ENCODE measurements around the gene CYP11A1.
A peak's percentile ranks its signal among the peaks of the same experiment; 100 is the strongest.

Gene CYP11A1

DNA sequence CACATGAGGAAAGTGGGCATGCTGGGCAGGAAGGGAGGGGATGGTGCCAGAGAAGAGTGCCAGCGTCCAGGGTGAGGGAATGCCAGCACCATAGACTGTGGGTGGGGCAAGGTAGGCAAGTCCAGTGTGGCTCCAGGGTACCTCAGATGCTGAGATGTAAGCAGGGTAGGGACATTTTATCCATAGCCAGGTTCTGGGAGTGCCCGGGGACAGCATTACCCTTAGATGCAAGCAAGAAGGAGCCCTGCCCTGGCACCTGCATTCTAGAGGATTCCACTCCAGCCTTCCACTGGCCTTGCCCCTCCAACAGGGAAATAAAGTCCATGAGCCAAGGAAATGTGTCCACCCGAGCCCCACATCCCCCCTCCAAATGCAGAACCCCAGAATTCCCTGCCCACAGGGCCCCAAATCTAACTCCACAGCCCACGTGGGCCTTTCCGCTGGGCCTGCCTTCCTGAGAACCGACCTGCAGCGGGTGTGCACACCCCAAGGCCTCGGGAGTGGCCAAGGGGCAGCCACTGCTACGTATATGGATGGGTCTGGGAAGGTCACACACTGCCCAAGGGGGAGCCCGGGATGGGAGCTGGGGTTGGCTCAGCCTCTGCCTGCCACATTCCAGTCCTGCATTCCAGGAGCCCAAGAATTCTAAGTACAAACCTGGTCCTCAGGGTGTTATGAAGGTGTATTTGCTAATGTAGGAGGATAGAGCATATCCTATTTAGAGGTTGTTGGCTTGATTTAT is 20.3 kb upstream of the CYP11A1 start:
- no peak for DNase-seq

DNA sequence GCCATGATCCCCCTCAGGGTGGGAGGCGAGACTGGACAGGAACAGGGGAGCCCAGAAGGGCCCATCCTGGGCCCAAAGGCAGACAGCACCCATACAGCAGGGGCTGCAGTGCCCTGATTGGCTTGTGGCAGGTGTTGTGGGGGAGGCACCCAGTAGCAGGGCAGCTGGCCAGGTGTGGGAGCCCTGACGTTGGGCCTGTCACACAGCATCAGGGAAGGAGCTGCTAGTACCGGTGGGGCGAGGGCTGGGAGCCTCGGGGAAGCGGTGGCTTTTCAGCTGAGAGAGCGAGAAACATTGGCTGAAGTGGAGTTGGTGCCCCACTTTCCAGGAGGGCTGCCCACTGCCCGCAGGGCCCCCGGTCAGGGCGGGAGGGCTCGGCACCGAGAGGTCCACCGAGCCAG is 19.7 kb upstream of the CYP11A1 start:
- DNase-seq: no peak

DNA sequence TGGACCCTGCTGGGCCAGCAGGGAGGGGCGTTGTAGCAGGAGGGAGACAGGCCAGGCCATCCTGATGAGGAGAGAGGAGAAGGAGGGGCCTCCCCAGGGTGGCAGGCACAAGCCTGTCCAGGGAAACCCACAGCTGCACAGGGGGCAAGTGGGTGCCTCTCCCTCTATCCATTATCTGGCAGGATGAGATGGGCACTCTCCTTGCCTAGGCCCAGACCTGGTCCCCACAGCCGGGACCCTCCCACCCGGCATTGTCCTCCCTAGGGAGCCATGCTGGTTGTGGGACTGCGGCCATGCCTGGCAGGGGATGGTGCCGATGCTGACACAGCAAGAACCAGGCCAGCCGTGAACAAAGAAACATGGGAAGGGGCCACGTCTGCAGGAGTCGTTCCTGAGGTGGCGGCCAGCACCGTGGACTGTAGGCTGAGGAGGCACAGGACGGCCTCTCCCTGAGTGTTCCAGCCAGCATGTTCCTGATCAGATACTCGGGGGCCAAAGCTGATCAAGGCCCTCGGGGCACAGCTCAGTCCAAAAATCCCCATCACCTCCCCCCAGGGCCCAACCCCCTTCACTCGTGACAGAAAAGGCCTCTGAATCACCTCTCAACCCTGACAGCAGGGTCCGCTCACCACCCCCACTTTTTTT is 19.2 kb upstream of the CYP11A1 start:
- no peak for DNase-seq

DNA sequence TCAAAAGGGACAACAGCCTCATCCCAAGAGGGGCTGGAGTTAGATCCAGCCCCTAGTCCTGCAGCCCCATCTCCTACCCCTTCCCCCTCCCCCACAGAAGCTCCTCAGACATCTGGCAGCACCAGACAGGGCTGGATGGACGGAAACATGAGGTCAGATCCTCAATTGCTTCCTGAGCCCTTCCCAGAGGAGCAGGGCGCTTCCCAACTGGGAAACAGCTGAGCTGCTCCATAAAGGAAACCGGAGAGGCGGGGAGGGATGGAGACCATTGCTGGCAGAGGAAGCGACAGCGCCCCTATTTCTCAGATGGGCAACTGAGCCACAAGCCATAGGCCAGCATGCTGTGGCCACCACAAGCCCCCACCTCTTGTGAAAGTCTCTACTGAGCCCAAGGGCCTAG is 18.3 kb upstream of the CYP11A1 start:
- DNase-seq: no peak

DNA sequence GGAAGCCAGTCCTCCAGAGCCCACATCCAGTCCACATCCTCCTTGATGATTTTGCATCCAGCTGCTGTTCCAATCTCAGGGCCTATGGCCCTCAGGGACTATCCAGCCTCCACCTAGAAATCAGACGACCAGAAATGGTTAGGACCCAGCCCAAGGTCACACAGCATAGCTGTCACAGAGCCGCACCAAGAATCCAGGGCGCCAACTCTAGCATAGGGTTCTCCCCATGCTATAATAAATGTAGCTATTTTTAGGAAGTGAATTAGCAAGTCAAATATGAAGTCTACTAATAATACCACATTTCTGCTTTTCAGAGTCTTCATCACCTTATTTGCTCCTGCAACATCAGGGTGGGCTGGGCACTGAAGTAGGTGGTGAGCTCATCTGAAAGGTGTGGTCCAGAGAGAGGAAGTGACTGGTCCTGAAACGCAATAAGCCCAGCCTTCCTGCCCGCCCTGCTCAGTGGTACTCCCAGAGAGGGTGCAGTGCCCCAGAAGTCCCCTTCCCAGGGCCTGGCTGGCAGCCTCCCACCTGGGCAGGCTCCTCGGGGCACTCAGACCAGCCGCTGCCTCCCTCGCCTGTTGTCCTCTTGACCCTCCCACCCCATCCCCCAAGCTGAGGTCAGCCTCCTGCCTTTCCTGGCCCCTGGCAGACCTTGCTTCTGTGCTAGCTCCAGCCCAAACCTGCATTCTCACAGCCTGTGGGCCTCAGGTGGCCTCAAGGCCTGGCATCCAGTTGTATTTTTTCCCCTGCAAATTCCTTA is 17.6 kb upstream of the CYP11A1 start:
- DNase-seq: peak; percentile 76

DNA sequence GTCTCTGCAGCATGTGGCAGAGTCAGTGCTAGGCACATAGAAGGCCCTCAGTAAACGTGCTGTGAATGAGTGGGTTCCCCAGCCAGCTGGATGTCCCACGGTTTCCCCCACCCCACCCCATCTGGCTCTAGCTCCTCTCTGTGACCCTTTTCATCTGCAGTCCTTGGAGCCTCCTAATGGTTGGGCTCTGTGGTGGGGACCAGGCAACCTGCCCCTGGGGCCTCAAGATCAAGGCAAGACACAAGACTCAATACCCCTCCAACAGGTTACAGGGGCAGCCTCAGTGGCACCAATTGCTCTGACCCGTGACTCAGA is 17.1 kb upstream of the CYP11A1 start:
- no peak for DNase-seq

DNA sequence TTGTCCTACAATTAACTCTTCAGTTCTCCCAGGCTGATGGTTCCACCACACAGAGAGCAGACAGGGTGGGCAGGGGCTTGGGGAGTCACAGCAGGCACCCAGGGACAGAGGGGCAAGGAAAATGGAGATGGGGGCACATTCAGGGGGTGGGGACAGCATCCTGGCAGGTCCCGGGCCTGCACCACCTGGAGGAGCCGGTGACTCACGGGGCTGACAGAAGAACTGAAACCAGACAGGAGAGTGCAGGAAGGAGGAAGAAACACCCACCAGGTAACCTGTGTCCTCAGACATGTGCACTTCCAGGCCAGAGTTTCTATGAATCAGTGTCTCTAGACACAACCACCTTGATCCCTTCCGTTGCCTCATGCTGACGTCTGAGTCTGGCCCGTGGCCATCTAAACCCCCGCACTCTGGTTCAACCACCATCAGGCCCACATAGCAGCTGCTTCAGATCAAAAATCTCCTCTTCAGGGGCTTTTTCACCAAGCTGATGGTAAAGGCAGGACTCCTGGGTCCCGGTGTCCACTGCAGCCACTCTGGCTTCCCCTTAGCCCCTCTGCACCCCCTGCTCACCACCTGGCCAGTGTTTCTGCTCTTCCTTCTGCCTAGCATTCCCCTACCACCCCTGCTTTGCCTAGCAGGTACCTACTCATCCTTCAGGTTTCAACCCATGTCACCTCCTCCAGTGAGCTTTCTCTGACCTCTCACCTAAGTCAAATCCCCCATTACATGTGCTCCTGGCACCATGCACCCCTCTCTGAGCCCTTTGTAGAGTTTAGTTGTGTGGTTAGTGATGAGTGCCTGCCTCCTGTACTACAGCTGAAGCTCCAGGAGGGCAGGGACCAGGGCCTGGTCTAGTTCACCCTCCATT is 16.5 kb upstream of the CYP11A1 start:
- peak; percentile 62 for DNase-seq

DNA sequence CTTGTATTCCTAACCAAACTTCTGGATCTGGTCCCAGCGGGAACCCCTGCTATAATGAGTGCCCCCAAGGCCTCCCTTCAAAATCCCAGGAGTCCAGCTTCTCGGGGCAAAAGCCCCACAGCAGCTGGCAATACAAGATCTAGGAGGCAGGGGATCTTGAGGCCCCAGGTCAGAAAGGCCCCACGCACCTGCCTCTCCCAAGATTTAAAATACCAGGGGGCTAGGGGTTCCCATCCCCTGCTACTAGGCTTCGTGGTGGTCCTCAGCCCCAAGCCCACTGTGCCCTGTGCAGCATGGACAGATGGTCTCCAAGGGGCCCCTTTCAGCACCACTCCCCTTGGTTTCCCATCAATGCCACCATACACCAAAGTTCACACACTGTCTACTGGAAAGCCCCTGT is 15.8 kb upstream of the CYP11A1 start:
- no peak for DNase-seq

DNA sequence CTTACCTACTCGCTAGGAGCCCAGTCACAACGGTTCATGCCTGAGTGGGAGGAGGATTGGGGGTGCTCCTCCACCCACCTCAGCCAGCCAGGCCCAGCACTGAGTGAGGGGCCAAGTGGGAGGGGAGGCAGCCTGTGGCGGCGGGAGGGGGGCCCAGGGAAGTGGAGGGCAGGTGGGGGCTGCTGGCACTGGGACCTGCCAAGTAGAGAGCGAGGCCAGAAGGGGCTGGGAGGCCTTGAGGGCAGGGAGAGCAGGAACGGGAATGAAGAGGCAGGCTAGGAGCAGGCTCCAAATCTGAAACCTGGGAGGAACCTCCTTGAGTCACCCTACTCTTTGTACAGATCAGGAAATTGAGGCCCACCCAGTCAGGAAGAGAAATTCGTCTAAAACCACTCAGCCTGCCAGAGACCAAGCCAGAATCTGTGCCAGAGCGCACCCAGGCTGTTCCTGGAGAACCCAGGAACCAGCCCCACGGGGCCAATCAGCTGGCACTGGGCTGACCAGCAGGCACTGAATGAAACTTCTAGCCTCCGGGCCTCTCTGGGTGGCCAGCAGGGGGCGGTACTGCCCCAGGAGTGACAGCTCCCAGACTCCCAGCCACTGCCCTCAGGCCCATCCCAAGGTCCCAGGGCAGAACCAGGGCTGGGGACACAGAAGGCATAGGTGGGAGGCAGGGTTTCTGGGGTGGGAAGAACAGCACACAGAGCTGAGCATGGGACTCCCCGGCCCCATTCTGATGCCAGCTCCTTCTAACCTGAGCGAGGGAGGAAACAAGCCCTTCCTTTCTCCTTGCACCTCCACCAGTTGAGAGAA is 14.8 kb upstream of the CYP11A1 start:
- peak; percentile 87 for DNase-seq

DNA sequence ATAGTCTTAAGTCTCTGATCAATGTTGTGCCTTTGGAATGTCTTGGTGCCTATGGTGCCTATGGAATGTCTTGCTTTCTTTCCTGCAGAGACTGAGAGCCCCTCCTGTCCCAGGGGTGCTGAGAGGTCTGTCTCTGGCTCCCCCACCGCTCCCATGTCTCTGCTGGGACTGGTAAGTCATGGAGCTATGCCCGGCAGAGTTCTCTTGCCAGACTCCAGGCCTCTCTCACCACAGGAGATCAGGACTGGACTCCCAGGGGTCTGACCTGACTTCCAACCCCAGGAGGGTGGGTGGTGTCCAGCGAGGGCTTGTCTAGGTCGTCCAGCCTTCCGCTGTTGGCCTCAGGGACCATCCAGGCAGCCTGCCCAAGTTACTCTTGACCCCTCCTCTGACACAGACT is 14.0 kb upstream of the CYP11A1 start:
- no peak for DNase-seq

DNA sequence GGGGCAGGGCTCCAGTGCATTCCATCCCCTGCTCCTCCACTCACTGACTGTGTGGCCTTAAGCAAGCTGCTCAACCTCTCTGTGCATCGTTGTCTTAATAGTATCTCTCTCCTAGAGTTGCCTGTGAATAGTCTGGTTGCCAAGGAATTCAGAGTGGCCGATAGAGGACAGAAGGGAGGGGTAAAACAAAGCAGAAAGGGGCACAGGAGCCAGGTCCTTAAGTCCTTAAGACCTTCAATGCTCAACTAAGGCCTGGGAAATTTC is 13.7 kb upstream of the CYP11A1 start:
- DNase-seq: no peak

DNA sequence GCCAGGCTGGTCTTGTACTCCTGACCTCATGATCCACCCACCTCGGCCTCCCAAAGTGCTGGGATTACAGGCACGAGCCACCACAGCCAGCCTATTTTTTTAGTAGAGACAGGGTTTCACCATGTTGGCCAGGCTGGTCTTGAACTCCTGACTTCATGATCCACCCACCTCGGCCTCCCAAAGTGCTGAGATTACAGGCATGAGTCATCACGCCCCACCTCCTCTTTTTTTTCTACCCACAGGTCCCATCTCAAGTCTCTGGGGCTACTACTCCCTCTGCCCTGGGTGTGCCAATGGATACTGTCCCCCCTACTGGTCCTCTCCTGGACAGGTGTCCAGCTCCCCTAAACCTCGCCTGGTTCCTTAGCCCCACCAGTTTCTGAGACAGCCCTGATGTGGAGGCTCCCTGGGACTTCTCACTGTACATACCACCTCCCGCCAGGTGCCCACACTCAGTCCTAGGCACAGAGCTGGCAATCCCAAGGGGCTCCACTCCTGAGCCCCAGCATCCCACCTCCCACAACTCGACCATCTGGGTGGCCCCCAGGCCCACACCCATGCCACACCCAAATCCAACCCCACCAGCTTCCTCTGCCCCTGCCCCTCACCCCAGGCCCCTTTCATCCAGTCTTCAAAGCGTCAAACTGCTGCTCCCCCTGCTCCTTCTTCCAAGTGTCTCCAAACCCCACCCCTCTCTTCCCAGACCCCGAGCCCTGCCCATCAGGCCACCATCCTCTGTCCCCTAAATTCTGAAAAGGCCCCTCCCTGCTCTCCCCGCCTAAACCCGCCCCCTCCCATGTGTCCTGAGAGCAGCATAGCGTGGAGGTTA is 13.1 kb upstream of the CYP11A1 start:
- DNase-seq: no peak

DNA sequence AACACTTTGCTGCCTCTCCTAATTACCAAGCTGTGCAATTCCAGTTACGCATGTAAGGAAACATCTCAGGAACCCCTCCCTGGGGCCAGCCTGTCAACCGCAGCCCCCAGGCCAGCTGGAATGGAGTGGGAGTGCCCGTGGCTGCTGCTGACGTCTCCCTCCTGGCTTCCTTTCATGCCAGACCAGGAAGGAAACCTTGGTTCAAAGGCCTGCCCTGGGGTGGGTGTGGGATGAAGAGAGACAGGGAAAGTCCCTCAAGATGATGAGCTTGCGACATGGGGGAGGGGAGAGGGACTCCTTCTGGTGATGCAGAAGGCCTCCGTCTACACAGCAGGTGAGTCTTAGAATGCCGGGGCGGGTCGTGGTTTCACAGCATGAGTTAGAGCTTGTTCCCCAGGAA is 11.4 kb upstream of the CYP11A1 start:
- DNase-seq: peak; percentile 51

DNA sequence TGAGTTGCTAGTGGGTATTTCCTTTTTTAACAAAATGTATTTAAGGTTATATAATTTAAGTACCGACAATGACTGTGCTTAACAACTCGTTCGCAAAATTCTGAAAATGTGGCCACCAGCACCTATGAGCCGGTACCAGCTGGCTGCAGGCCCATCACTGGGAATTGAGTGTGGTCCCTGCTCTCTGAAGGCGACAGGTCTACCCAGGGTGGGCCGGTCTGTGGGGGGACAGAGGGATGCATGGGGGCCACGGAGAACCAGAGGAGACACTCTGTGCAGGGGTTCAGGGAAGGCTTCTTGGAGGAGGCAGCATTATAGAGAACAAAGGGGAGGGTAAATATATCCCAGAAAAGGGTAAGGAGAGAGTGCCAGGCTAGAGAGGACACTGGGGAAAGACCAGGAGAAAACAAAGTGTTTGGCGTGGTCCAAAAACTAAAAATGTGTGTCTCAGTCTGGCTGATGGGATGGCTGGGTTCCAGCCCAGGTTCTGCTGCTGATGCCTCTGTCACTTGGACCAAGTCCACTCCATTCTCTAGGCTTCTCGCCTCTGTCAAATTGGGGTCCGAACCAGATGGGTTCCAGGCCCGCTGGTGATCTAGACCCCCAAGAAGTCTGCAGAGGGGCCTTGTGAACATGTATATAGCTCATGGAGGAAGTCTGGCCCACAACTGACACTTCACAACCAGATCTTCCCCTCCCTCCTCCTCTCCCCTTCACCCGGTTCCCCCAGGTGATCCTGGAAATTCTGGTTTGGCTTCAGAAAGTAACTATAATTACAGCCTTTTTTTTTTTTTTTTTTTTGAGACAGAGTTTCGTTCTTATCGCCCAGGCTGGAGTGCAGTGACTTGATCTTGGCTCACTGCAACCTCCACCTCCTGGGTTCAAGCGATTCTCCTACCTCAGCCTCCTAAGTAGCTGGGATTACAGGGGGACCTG is 10.7 kb upstream of the CYP11A1 start:
- DNase-seq: no peak

DNA sequence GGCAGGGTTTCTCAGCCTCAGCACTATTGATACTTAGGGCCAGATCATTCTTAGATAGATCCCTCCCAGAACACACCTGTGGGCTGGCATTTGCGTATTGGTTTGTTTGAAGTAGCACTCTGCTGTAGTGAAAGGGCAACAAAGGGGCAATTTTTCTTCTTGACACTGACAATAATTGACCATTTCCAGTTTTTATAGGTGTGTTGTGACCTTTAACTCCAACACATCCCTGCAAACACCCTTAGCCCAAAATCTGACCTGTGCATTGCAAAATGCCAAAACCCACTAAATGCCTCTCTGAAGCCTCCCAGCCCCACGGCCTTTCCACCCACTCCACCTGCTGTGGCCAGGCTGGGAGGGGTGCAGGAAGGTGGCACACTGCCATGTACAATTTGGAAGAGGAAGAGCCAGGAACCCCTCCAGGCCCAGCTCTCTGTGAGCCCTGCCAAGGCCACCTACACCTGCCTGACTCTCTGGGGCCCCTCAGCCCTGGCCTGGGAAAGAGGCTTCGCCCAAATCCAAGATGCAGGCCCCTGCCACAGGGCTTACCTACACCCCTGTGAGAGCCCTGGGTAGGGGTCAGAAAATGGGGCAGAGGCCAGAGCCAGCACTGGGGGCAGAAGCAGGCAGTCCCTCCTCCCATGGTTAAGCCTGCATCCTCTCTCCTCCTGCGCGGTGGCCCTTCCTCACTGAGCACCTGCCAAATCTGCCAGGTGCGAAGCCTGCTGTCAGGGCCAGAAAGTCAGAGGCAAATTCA is 9.6 kb upstream of the CYP11A1 start:
- DNase-seq: no peak

DNA sequence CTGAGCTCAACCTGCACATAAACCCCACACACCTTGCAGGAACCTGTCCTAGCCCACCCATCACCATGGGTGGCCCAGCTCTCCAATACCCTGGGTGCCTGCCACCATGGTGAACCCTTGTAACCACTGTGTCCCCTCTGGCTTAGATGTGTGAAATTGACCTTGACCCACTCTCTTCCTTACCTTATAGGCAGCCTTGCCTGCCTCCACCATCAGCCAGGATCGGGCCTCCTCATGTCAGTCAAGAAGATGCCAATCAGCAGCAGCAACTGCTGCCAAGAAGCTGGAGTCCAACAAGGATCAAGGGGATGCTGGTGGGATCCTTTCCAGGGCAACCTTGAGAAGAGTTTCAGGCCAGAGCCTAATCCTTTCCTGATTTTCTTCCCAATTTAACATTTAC is 8.8 kb upstream of the CYP11A1 start:
- DNase-seq: no peak

DNA sequence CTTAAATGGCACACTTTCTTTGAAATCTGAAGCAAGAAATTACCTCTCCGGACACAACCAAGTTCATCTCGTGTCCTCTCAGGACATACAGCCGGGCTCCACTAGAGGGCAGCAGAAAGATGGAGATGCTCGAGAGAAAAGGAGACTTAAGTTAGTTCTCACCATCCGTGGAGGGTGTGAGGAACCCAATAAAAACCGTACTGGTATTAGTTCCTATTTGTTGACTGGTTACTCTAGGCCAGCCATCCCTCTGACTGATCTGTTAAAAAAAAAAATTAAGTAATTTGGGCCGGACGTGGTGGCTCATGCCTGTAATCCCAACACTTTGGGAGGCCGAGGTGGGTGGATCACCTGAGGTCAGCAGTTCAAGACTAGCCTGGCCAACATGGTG is 7.9 kb upstream of the CYP11A1 start:
- peak; percentile 90 for DNase-seq

DNA sequence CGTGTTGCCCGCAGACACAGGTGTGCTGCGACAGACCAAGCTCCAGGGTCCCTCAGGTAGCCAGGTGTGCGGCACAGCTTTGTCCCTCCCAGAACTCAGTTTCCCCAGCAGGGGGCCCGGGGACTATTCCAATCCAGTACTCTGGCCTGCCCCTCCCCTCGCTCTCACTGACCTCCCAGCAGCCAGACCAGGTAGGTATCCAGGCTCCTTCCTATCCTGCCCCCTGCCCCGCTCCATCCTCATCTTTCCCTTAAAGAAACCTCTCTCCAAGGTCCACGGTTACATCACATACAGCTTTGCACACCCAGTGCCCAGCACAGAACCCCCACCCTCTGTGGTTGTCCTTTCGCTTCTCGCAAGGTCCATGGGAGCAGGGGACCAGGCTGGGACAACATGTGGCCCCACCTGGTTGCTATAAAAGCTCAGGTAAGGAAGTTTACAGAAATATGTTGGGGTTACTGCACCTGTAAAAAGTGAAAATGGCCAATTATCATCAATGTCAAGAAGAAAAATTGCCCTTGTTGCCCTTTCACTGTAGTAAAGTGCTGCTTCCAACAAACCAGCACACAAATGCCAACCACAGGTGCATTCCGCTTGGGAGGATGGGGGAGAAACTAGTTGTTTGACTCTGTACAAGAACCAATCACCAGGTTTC is 7.3 kb upstream of the CYP11A1 start:
- no peak for DNase-seq

Measured in activated CD4-positive, alpha-beta T cell treated with anti-CD3 and anti-CD28 coated beads, Interleukin-2, amount 50 U/mL, for 16 hours (primary cell).